HCT116 (cell line): ENCODE results near the gene LRRC4. TPM values are rescaled to one million over a fixed set of nuclear protein-coding genes. Genes with fewer than 3 reads are reported as not detected.

Experiments
- ATAC-seq: fragments of 200-7000 bp; cut with Tn5 transposase; 2 replicates; pipeline ENCODE4 v1.9.1; 2020; ENCODE audit warnings: mild to moderate bottlenecking, moderate library complexity
- BruUV-seq: library from RNA; stranded (reverse); fragments of 400-500 nt; replicated peaks from 2 replicates; lab custom pipeline; 2021; lab: Mats Ljungman, UMichigan
- CTCF ChIA-PET: fragments of 300-600 bp; sonication (Branson Sonifier 250); formaldehyde crosslinking; loops from one replicate; lab custom pipeline; 2021; ENCODE audit warnings: antibody characterized with exemption; lab: Charles Lee
- POLR2A ChIA-PET: fragments of 300-600, 350-600 bp; sonication (Branson Sonifier 250); formaldehyde crosslinking; loops from one replicate; lab custom pipeline; 2021; ENCODE audit warnings: antibody characterized with exemption; lab: Charles Lee
- RAD21 ChIA-PET, 2 experiments: fragments of 300-600 bp; sonication (Branson Sonifier 250); formaldehyde crosslinking; loops; one replicate each; lab custom pipeline; 2023; ENCODE audit warnings: low total read pairs in 2 of 2; ENCODE audit not compliant: uncharacterized antibody in 2 of 2, unreplicated experiment in 2 of 2, low non-redundant PET in 1 of 2; lab: Charles Lee
- DNase-seq: peaks from one replicate; pipeline ENCODE4 v3.0.0-alpha.2; 2010; ENCODE audit warnings: low read depth, low spot score
- H2AFZ ChIP-seq: fragments of 200-600 bp; shearing (Covaris generic), sonication (generic); 2 replicates; pipeline ENCODE4 v1.6.1; 2017; ENCODE audit warnings: low read depth, mixed run types, mixed read lengths, antibody characterized with exemption, low read length; ENCODE audit not compliant: poor library complexity, severe bottlenecking
- H3K27ac ChIP-seq: 2 replicates; pipeline ENCODE4 v1.5.1; 2012; ENCODE audit warnings: low read depth, low read length
- H3K27me3 ChIP-seq: fragments of 200-600 bp; sonication (generic); 2 replicates; pipeline ENCODE4 v1.6.1; 2016; ENCODE audit warnings: mixed run types, low read length, mixed read lengths; ENCODE audit not compliant: insufficient read depth
- H3K36me3 ChIP-seq, 2 experiments: fragments of 200-500 bp in 1 of 2; fragments of 200-600 bp in 1 of 2; sonication (Bioruptor generic) in 1 of 2; sonication (generic) in 1 of 2; 2 replicates each; pipeline versions ENCODE4 v1.5.1 to v1.6.1; 2014 to 2016; ENCODE audit warnings: low read length in 2 of 2, inconsistent platforms in 1 of 2, mixed read lengths in 1 of 2, mixed run types in 1 of 2; ENCODE audit not compliant: insufficient read depth in 2 of 2, control insufficient read depth in 1 of 2
- H3K4me1 ChIP-seq, 2 experiments: fragments of 200-600 bp in 1 of 2; sonication (generic) in 1 of 2; 2 replicates each; pipeline versions ENCODE4 v1.5.1 to v1.6.1; 2012 to 2017; ENCODE audit warnings: low read length in 2 of 2, inconsistent platforms in 1 of 2, mild to moderate bottlenecking in 1 of 2, mixed read lengths in 1 of 2, mixed run types in 1 of 2, moderate library complexity in 1 of 2; ENCODE audit not compliant: insufficient read depth in 2 of 2, control insufficient read depth in 1 of 2
- H3K4me2 ChIP-seq: fragments of 200-600 bp; sonication (generic); 2 replicates; pipeline ENCODE4 v1.6.1; 2017; ENCODE audit warnings: mixed run types, low read length, mixed read lengths
- H3K4me3 ChIP-seq, 2 experiments: fragments of 200-600 bp in 1 of 2; sonication (generic) in 1 of 2; replicated peaks in 1 of 2; 2 replicates each; pipeline ENCODE4 v1.5.1; 2011 to 2016; ENCODE audit warnings: low read length in 2 of 2, control low read depth in 1 of 2, low read depth in 1 of 2, mild to moderate bottlenecking in 1 of 2, mixed read lengths in 1 of 2, mixed run types in 1 of 2
- H3K79me2 ChIP-seq: fragments of 200-600 bp; sonication (generic); 2 replicates; pipeline ENCODE4 v1.6.1; 2017; ENCODE audit warnings: mild to moderate bottlenecking, mixed run types, low read length, moderate library complexity, mixed read lengths; ENCODE audit not compliant: insufficient read depth
- H3K9ac ChIP-seq: fragments of 200-600 bp; sonication (generic); 2 replicates; pipeline ENCODE4 v1.6.1; 2016; ENCODE audit warnings: low read length, mixed read lengths
- H3K9me2 ChIP-seq: fragments of 200-600 bp; sonication (generic), shearing (Covaris generic); 2 replicates; pipeline ENCODE4 v1.6.1; 2017; ENCODE audit warnings: mixed run types, mild to moderate bottlenecking, moderate library complexity; ENCODE audit not compliant: insufficient read depth
- H3K9me3 ChIP-seq, 2 experiments: fragments of 200-500 bp in 1 of 2; fragments of 200-600 bp in 1 of 2; sonication (Bioruptor generic) in 1 of 2; sonication (generic) in 1 of 2; 2 replicates each; pipeline ENCODE4 v1.6.1; 2014 to 2017; ENCODE audit warnings: low read length in 2 of 2, mixed read lengths in 2 of 2, inconsistent platforms in 1 of 2, low read depth in 1 of 2, mild to moderate bottlenecking in 1 of 2, mixed run types in 1 of 2, moderate library complexity in 1 of 2; ENCODE audit not compliant: control insufficient read depth in 1 of 2, insufficient read depth in 1 of 2
- H4K20me1 ChIP-seq: fragments of 200-600 bp; sonication (generic), shearing (Covaris generic); 2 replicates; pipeline ENCODE4 v1.6.1; 2017; ENCODE audit warnings: mixed run types, mild to moderate bottlenecking, moderate library complexity; ENCODE audit not compliant: insufficient read depth
- ATF3 ChIP-seq: IDR thresholded peaks from 2 replicates; pipeline ENCODE4 v1.6.1; 2012
- CBX3 ChIP-seq: IDR thresholded peaks from 2 replicates; pipeline ENCODE4 v1.6.1; 2012; ENCODE audit warnings: low read depth
- CEBPB ChIP-seq: IDR thresholded peaks from 2 replicates; pipeline ENCODE4 v1.6.1; 2012; ENCODE audit warnings: low read depth
- CTCF ChIP-seq, 3 experiments: fragments of 200-600 bp in 1 of 3; sonication (generic) in 1 of 3; IDR thresholded peaks in 2 of 3; conservative IDR thresholded peaks in 1 of 3; 2 replicates each; pipeline ENCODE4 v1.5.1; 2012 to 2017; ENCODE audit warnings: low read depth in 2 of 3, low read length in 2 of 3, antibody characterized with exemption in 1 of 3, borderline replicate concordance in 1 of 3, control low read depth in 1 of 3, mild to moderate bottlenecking in 1 of 3, mixed read lengths in 1 of 3, mixed run types in 1 of 3, moderate library complexity in 1 of 3; ENCODE audit not compliant: insufficient read depth in 1 of 3
- EGR1 ChIP-seq: IDR thresholded peaks from 2 replicates; pipeline ENCODE4 v1.6.1; 2012; ENCODE audit warnings: low read depth
- ELF1 ChIP-seq: IDR thresholded peaks from 2 replicates; pipeline ENCODE4 v1.6.1; 2012; ENCODE audit warnings: low read depth, borderline replicate concordance
- EZH2 ChIP-seq: fragments of 200-600 bp; sonication (generic); IDR thresholded peaks from 2 replicates; pipeline ENCODE4 v1.6.1; 2017; ENCODE audit warnings: antibody characterized with exemption, mixed run types
- EZH2phosphoT487 ChIP-seq: fragments of 200-600 bp; IDR thresholded peaks from 2 replicates; pipeline ENCODE4 v1.6.1; 2018; ENCODE audit warnings: antibody characterized with exemption, borderline replicate concordance
- JUND ChIP-seq: IDR thresholded peaks from 2 replicates; pipeline ENCODE4 v1.6.1; 2012
- MAX ChIP-seq: IDR thresholded peaks from 2 replicates; pipeline ENCODE4 v1.6.1; 2012
- POLR2A ChIP-seq: IDR thresholded peaks from 2 replicates; pipeline ENCODE4 v1.7.0; 2011; ENCODE audit warnings: borderline replicate concordance; ENCODE audit not compliant: insufficient read depth, insufficient read length; ENCODE audit errors: extremely low read depth
- POLR2AphosphoS5 ChIP-seq: IDR thresholded peaks from 2 replicates; pipeline ENCODE4 v1.6.1; 2011; ENCODE audit warnings: mild to moderate bottlenecking, low read depth, low read length, moderate library complexity
- RAD21 ChIP-seq: IDR thresholded peaks from 2 replicates; pipeline ENCODE4 v1.6.1; 2012; ENCODE audit warnings: low read depth, mild to moderate bottlenecking
- SIN3A ChIP-seq: IDR thresholded peaks from 2 replicates; pipeline ENCODE4 v1.6.1; 2012; ENCODE audit warnings: low read depth
- SP1 ChIP-seq: IDR thresholded peaks from 2 replicates; pipeline ENCODE4 v1.6.1; 2012; ENCODE audit warnings: low read depth
- ZFX ChIP-seq: fragments of 450-650 bp; IDR thresholded peaks from 2 replicates; pipeline ENCODE4 v1.6.1; 2017
- ZNF274 ChIP-seq: fragments of 200-500 bp; sonication (Bioruptor generic); IDR thresholded peaks from 2 replicates; pipeline ENCODE4 v1.6.1; 2014; ENCODE audit warnings: mild to moderate bottlenecking, low read depth, low read length, inconsistent platforms
- intact Hi-C: fragments of 100-400 bp; cut with micrococcal nuclease; formaldehyde crosslinking; loops from 2 replicates; pipeline ENCODE4 v1.10.0; 2022
- total RNA-seq: library from RNA; stranded (reverse); gene quantifications from one replicate; pipeline ENCODE4 v1.2.1, GENCODE V29; 2021; ENCODE audit not compliant: unreplicated experiment

Gene LRRC4
- total RNA-seq, 1 experiment from 2014 or later = not detected

GRCh38 chr7:128075242-128076095 lies 44.2 kb upstream of the LRRC4 start:
- no peak overlapping the region for H3K27ac ChIP-seq
- H2AFZ ChIP-seq = no peak overlapping the region
- TF ChIP-seq ELF1 (no peak), JUND (no peak), CEBPB (no peak), EZH2phosphoT487 (no peak), CBX3 (no peak), CTCF (IDR thresholded peaks at IDR 0.05 in 2 of 3, conservative IDR thresholded peaks at IDR 0.05 in 1 of 3; ENCODE audit: borderline replicate concordance in 1 of 3, insufficient read depth in 1 of 3, low read depth in 2 of 3, low read length in 2 of 3) (no peak), EGR1 (no peak), ZFX (no peak), SP1 (no peak), POLR2AphosphoS5 (no peak), RAD21 (no peak), MAX (no peak), EZH2 (no peak), SIN3A (no peak), ZNF274 (no peak), ATF3 (no peak), POLR2A (no peak)
- ATAC-seq = no peak
- ChIA-PET CTCF (no interaction called here), RAD21 (no interaction called here), POLR2A (no interaction called here)
- no peaks in the 10 kb centered on the region for H3K9me3 ChIP-seq
- no peak overlapping the region for H3K9ac ChIP-seq
- no TSS peak for BruUV-seq
- H4K20me1 ChIP-seq = no peaks in the 10 kb centered on the region
- H3K27me3 ChIP-seq = no peaks in the 10 kb centered on the region
- H3K4me1 ChIP-seq = no peaks in the 10 kb centered on the region
- DNase-seq = no peak
- no peaks in the 10 kb centered on the region for H3K9me2 ChIP-seq
- H3K79me2 ChIP-seq = no peaks in the 10 kb centered on the region
- intact Hi-C loops = no loop called here
- H3K4me3 ChIP-seq = no peak overlapping the region
- peaks cover 0 to 2% of the 10 kb centered on the region in 2 experiments; a peak in 1 of 4 replicates for H3K36me3 ChIP-seq
- no peak overlapping the region for H3K4me2 ChIP-seq
